WI38 (cell line): ENCODE results near the gene MEOX2.

Source experiments
- H3K4me3 ChIP-seq: 2 replicates; pipeline ENCODE4 v1.5.1; 2011; ENCODE audit warnings: low read depth, mild to moderate bottlenecking, control low read depth, low read length
- TF ChIP-seq, protein P1 (sequence below): IDR thresholded peaks from 2 replicates; pipeline ENCODE4 v1.5.1; 2012; ENCODE audit warnings: low read depth, mild to moderate bottlenecking, control low read depth, low read length

Gene MEOX2

DNA sequence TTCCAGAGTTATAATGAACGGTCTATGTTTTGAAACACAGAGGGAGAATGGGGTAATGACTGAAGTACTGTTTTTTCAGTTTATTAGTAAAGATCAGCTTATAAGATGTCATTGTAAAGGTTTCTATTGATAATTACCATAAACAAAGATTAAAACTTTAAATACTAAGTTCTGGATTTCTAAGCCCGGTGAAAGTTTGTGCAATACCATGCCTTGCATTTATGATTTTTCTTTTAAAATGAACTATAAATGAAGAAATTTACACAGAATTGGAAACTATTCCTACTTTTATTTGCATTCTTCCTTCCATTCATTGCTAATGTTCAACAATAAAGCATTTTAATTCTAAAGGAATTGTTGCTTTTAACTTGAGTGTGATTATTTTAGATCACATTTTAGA is 4.9 kb downstream of the MEOX2 start:
- TF ChIP-seq, protein P1, sequence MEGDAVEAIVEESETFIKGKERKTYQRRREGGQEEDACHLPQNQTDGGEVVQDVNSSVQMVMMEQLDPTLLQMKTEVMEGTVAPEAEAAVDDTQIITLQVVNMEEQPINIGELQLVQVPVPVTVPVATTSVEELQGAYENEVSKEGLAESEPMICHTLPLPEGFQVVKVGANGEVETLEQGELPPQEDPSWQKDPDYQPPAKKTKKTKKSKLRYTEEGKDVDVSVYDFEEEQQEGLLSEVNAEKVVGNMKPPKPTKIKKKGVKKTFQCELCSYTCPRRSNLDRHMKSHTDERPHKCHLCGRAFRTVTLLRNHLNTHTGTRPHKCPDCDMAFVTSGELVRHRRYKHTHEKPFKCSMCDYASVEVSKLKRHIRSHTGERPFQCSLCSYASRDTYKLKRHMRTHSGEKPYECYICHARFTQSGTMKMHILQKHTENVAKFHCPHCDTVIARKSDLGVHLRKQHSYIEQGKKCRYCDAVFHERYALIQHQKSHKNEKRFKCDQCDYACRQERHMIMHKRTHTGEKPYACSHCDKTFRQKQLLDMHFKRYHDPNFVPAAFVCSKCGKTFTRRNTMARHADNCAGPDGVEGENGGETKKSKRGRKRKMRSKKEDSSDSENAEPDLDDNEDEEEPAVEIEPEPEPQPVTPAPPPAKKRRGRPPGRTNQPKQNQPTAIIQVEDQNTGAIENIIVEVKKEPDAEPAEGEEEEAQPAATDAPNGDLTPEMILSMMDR, result no peak
- no peak overlapping the region for H3K4me3 ChIP-seq

DNA sequence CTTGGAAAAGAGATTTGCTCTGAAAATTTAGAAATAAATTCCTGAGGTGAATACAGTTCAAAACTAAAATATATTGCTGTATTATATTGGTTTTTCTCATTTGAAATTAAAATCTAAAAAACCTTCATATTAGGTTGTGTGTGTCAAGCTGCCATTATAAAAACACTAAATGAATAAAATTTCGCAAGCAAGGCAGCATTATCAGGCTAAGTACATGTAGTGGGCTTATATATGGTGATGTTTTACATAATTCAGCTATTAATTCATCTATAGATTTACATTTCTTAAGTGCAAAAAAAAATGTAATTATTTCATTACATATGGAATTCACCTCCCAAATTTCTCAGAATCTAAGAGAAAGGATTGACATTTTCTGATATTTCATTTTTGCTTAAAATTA is 5.3 kb downstream of the MEOX2 start:
- TF ChIP-seq, protein P1, result no peak
- H3K4me3 ChIP-seq, result no peak overlapping the region

GRCh38 chr7:15680446-15680845 is 6.0 kb downstream of the MEOX2 start:
- no peak overlapping the region for H3K4me3 ChIP-seq
- TF ChIP-seq, protein P1, result no peak

- TF ChIP-seq, protein P1, result no peak
- H3K4me3 ChIP-seq, result no peak overlapping the region
Observed at GRCh38 chr7:15679306-15679705, 7.2 kb downstream of the MEOX2 start.

DNA sequence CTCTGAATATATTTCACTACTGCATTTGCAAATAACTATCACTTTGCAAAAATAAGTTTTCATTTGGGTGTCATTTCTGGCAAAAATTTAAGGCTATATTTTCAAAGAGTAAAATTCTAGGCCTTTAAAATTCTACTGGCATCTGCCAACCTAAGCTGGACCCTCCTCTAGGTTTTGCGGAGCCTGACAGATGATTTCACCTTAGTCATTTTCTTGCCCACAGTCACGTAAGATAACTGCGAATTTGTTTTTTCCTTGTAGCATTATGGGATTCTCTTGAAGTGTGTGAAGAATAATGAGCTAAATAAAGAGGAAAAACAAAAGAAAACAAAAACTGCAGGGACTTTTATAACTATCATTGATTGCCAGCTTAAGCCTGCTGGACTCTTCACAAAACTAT is 7.8 kb downstream of the MEOX2 start:
- H3K4me3 ChIP-seq, result no peak overlapping the region
- TF ChIP-seq, protein P1, result no peak

GRCh38 chr7:15675379-15675778 is 11.1 kb downstream of the MEOX2 start:
- TF ChIP-seq, protein P1, result no peak
- no peak overlapping the region for H3K4me3 ChIP-seq

DNA sequence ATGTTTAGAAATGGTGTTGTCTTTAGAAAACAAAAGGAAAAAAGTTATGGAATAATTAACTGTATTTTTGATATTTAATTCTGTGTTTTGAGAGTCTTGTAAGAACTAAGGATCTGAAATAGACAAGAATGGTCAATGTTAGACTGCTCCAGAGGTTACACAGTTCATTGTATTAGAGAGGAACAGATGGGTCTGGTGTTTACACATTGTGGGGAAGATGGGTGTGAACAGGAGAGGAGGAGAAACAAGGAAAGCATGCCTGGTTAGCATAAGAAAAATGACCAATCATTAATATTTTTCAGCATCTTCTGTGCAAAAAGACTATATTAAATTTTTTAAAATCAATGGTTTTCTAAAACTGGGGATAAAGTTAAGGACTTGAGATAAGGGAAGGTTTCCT is 11.9 kb downstream of the MEOX2 start:
- TF ChIP-seq, protein P1, result no peak

More for the DNA sequence above, 11.9 kb downstream of the MEOX2 start:
- no peak overlapping the region for H3K4me3 ChIP-seq
